ENCODE data around the gene IRGQ.

The IRGQ gene

GRCh38 chr19:43586346-43586745 is 9.6 kb downstream of the IRGQ start:
- TF ChIP-seq CTCF (IDR thresholded peaks at IDR 0.05; ENCODE audit: extremely low read depth, missing control alignments): no peak
- no peak for DNase-seq (ENCODE audit: low spot score)

GRCh38 chr19:43584484-43584883 is 11.4 kb downstream of the IRGQ start:
- DNase-seq (ENCODE audit: low spot score): no peak
- TF ChIP-seq CTCF (IDR thresholded peaks at IDR 0.05; ENCODE audit: extremely low read depth, missing control alignments): no peak

GRCh38 chr19:43582495-43582894 is 13.4 kb downstream of the IRGQ start:
- no peak for DNase-seq (ENCODE audit: low spot score)
- no peak for TF ChIP-seq CTCF (IDR thresholded peaks at IDR 0.05; ENCODE audit: extremely low read depth, missing control alignments)

GRCh38 chr19:43581467-43581866 is 14.5 kb downstream of the IRGQ start:
- no peak for DNase-seq (ENCODE audit: low spot score)
- TF ChIP-seq CTCF (IDR thresholded peaks at IDR 0.05; ENCODE audit: extremely low read depth, missing control alignments): no peak

- DNase-seq (ENCODE audit: low spot score): no peak
- TF ChIP-seq CTCF (IDR thresholded peaks at IDR 0.05; ENCODE audit: extremely low read depth, missing control alignments): no peak
These were observed 17.1 kb downstream of the IRGQ start for GRCh38 chr19:43578787-43579186.

GRCh38 chr19:43575955-43576878 is 19.7 kb downstream of the IRGQ start:
- no peak for DNase-seq (ENCODE audit: low spot score)
- no peak for TF ChIP-seq CTCF (IDR thresholded peaks at IDR 0.05; ENCODE audit: extremely low read depth, missing control alignments)

- no peak for TF ChIP-seq CTCF (IDR thresholded peaks at IDR 0.05; ENCODE audit: extremely low read depth, missing control alignments)
- DNase-seq (ENCODE audit: low spot score): peak; percentile 96
These were observed 20.6 kb downstream of the IRGQ start, which contains the start of the genes PINLYP and XRCC1 for GRCh38 chr19:43575156-43575950. Gene PINLYP, plus strand, starts transcription at chr19:43575801. Its CDS starts 1,391 bp downstream, at chr19:43577192. Gene XRCC1, minus strand, starts transcription at chr19:43575527. Its CDS starts 69 bp downstream, at chr19:43575458.
